Amniotic epithelial cell (primary cell): ENCODE results near the gene JCAD.

Experiments used
- DNase-seq: peaks from one replicate; pipeline ENCODE4 v3.0.0-alpha.2; 2010; ENCODE audit warnings: low read depth

The JCAD gene

GRCh38 chr10:30073045-30073766 is 13.8 kb upstream of the JCAD start:
- no peak for DNase-seq

DNA sequence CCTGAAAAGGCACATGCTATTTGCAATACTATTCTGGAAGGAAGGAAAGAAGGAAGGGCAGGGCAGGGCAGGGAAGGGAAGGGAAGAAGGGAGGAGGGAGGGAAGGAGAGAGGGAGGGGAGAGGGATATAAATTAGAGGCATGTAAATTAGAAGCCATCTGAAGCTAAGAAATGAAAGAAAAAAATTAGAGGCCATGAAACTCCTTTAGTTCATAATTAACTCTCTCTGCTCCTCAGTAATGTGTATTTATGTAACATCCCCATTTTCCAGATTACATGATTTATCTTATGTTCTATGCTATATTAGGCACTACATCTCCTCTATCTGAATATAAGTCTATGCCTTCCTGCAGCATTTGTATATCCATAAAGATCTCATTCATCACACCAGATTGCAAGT is 12.7 kb upstream of the JCAD start:
- no peak for DNase-seq

DNA sequence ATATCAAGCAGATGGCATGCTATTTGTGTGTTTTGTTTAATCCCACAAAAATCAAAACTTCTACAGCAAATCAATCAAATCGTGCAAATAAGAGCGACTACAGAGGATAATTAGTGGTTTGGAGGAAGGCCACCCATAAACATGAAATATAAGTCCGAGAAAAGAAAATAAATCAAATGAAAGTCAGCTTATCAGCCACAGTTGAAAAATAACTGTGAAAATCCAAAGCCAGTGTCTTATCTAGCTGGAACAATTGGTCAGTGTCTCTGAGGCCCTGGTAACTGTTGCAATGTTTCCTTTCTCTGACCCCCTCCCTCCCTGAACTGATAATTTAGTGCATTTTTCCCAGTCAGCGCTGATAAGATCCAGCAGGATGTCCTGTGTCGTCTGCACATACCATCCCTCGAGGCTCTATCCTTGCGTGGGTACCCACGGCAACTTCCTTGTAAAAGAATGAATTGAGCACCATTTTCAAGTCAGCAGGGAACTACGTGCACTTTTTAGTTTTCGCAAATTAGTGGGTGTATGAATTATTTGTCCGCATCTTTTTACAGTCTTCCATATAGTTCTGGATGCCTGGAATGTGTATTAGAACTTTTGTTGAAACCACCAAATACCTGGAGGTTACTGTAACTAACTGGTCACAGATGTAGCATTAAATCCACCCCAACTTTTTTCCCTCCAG is 10.8 kb upstream of the JCAD start:
- DNase-seq: peak; percentile 84

DNA sequence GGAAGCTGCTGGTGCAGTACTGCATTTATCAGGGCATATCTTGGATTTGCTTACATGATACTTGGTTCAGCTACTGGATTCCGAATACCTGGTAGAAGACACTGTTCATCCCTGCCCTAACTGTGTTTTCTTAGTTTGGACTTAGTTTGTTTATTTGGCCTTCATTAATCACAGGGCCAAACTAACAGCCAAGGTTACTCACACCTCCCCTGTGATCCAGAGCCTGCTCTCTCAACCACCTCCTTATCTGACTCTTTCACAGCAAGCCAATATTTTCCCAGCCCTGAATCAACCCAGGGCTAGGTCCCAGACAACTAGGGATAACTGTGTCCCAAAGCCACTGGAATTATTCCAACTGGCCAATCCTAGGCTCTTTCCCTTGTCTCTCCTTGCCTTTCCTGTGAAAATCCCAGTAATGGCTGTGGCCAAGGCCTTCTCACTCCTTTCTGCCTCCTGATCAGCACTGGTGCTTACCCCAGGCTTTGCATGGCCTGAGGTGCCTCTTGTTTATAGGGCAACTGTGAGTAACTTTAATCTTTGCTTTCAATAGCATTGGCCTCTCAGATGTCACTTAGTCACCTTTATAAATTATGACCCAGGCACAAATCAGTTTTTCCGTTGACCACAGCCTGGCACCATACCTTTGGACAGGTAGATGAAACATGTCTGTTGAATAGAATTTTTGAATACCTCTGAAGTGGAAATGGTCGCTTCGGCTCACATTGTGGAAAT is 9.3 kb upstream of the JCAD start:
- DNase-seq: peak; percentile 70

- DNase-seq: peak; percentile 83
These were observed 3.7 kb upstream of the JCAD start for GRCh38 chr10:30063099-30063498.

- DNase-seq: peak; percentile 82
These were observed 3.2 kb upstream of the JCAD start for GRCh38 chr10:30062582-30062981.

DNA sequence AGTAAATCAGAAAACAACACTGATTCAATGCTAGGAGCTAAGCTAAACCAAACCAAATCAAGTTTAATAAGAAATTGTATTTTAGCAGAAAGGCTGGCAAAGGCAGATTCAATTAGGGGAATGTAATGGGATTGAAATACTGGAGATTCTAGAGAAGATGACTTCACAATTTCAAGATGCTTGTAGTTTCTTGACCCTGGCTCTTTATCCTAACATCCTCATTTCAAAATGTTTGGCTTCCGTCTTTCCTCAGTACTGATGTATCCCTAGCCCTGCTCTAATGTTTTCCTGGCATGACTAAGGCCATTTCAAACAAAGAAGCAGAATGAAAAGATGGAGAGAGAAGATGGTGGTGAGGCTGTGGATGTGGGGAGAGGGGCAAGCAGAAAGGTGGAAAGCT is 2.7 kb upstream of the JCAD start:
- peak; percentile 97 for DNase-seq

DNA sequence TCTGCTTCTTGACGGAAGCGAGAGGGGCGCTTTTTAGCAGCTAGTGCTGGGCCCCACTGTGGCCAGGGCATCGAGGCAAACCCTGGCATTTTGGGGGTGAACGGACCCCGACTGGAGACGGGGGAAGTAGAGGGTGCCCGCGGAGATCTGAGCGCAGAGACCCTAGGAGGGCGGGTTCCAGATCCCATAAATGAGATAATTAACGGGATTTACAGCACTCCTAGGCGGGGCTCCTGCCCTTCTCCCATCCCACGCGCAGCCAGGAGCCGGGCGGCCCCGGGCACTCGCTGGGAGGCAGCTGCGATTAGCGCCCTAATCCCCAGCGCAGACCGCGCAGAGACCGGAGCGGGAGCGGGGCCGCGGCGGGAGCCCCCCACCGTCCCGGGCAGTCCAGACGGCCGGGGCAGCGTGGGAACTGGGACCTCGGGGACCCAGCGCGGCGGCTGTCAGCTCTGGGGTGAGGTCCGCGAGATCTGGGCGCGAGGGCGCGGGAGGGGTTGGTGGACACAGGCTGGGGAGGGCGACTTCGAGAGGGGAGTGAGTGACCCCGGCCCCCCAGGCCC is 735 bp downstream of the JCAD start:
- DNase-seq: no peak

- peak; percentile 68 for DNase-seq
These were observed 1.4 kb downstream of the JCAD start for GRCh38 chr10:30057894-30058556.

GRCh38 chr10:30057421-30057841 is 2.0 kb downstream of the JCAD start:
- peak; percentile 57 for DNase-seq

GRCh38 chr10:30056767-30057355 is 2.5 kb downstream of the JCAD start:
- peak; percentile 51 for DNase-seq

- DNase-seq: peak; percentile 42
These were observed 3.1 kb downstream of the JCAD start for GRCh38 chr10:30056281-30056680.

DNA sequence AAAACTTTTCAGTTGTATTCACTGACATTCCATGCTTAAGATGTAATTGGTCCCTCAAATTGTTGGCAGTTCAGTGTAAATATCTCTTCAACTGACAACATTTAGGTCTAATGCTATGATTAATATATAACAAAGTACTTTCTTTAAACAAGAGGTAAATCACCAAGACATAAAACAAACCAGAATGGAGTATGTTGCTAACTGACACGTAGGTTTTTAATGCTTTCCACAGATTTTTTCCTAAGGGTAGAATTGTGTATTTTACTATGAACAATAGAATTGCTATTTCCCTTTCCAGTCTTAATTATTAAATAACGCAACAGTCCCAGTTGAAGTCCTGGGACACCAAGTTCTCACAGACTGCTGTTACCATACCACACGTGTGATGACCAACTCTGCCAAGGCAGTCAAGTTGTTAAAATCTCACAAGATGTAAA is 4.1 kb downstream of the JCAD start:
- DNase-seq: peak; percentile 55

DNA sequence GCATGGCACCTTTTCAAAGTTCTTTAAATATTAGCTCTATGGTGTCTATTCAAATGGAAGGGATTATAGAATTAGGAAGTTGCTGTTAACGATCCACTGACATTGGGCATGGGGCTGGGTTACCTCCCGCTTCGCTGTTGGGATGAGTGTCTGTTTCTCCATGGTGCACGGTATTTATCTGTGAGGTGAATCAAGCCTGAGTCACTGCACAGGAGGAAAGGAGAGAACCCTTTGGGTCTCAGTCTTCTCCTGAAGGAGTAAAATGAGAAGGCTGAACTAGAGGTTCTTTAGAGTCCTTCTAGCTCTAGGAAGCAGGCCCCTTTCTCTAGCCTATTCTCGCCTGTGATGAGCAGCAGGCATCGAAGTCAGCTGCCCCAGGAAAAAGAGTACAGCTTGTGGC is 7.3 kb downstream of the JCAD start:
- peak; percentile 55 for DNase-seq

GRCh38 chr10:30051220-30051619 is 8.2 kb downstream of the JCAD start:
- peak; percentile 34 for DNase-seq

DNA sequence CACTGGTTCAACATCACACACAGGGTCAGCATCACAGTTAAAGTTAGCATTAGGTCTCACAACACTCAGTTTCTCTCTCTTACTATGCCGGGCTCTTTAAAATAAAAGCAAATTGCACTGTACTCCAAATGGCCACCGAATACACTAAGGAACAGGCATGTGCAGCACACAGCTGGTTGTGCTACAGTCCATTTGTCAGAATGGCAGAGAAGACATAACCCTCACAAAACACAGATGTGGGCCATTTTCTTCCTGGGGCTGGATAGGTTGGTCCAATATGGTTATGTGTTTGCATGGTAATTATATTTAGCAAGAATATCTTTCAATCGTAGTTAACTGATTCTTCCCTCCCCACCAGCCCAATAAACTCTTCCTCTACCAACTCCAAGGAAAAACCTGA is 9.0 kb downstream of the JCAD start:
- no peak for DNase-seq

DNA sequence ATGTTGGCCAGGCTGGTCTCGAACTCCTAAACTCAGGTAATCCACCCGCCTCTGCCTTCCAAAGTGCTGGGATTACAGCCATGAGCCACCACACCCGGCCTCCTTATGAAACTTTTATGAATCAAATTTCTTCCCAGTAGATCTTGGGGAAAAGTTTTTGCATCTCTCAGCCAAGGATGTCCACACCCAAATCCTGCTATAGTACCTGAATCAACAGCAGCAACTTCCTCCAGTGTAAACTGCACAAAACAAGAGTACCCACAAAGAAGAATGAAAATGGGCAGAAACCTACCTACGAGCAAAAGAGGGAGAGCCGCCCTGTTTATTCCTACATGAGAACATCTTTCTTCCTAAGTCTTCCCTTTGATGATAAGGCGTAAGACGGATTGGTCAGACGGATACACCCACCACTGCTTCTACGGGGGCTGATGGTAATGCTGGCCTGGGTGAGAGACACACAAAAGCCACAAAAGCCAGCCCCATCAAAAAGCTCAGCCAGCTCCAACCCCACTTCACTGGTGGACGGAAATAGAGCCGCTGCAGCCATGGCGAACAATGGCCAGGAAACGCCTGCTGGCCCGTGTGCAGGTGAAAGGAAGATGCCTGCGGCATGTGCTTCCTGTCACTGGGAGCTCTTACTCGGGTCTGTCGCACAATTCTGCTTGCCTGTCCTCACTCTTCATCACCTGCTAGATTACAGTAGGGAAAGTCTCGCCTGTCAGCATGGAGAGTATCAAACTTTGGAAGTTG is 10.4 kb downstream of the JCAD start:
- no peak for DNase-seq

GRCh38 chr10:30047924-30048531 is 11.4 kb downstream of the JCAD start:
- no peak for DNase-seq

GRCh38 chr10:30047430-30047829 is 12.0 kb downstream of the JCAD start:
- DNase-seq: no peak

DNA sequence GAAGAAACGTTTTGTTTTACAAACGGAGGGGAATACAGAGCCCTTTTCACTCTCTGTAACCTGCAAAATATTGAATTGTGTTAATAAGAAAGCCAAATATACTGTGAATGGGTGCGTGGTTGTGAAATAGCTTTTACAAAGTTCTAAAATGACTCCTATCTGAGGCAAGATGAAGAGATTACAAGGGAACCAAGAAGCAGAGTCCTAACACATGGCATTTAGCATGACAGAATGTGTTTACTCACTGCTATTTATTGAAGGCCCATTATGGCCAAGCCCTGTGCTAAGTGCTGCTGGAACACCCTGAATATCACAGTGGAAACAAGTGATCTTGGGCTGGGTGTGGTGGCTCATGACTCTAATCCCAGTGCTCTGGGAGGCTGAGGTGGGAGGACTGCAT is 12.9 kb downstream of the JCAD start:
- no peak for DNase-seq

DNA sequence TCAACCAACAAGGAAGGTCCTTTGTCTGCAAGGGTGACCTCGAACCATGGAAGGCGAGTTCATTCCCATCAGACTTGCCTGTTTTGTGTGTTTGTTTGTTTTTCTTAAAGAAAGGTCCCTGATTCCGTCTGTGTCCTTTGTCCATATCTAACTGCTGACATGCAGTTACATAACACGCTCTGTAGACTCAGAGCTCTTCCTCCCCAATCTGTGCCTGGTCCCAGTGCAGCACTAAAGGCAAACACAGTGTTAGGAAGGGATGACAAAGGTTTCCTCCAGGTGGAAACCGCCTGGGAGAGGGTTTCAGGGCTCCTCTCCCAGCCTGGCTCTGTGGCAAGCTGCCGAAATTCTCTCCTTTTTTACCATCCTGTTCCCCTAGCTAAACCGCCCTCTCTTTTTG is 13.4 kb downstream of the JCAD start:
- DNase-seq: no peak
